ENCODE results near the gene TRMT1. TPM values are rescaled to one million over a fixed set of nuclear protein-coding genes. Genes with fewer than 3 reads are reported as not detected.
A peak's percentile ranks its signal among the peaks of the same experiment; 100 is the strongest.

Gene TRMT1
- total RNA-seq, 1 donor from 2014 or later, result 3.9 TPM

- peak; percentile 93 for DNase-seq (ENCODE audit: low spot score)
Measured at GRCh38 chr19:13127051-13127450, 10.5 kb upstream of the TRMT1 start.

GRCh38 chr19:13122980-13123957, 6.7 kb upstream of the TRMT1 start:
- DNase-seq (ENCODE audit: low spot score), result no peak

- no peak for DNase-seq (ENCODE audit: low spot score)
Measured at GRCh38 chr19:13122275-13122878, 5.8 kb upstream of the TRMT1 start.

- DNase-seq (ENCODE audit: low spot score), result no peak
Measured at GRCh38 chr19:13121551-13122274, 5.2 kb upstream of the TRMT1 start.

GRCh38 chr19:13120817-13121216, 4.3 kb upstream of the TRMT1 start:
- no peak for DNase-seq (ENCODE audit: low spot score)

GRCh38 chr19:13120031-13120430, 3.5 kb upstream of the TRMT1 start:
- DNase-seq (ENCODE audit: low spot score), result no peak

GRCh38 chr19:13119627-13120026, 3.1 kb upstream of the TRMT1 start:
- DNase-seq (ENCODE audit: low spot score), result no peak

- DNase-seq (ENCODE audit: low spot score), result no peak
Measured at GRCh38 chr19:13118424-13119193, 2.1 kb upstream of the TRMT1 start.

GRCh38 chr19:13117772-13118423, 1.4 kb upstream of the TRMT1 start, which contains the start of gene NACC1:
Gene NACC1, plus strand, starts transcription at chr19:13118264. Its CDS starts 16,944 bp downstream, at chr19:13135208.
- DNase-seq (ENCODE audit: low spot score), result peak; percentile 92

- DNase-seq (ENCODE audit: low spot score), result no peak
Measured at GRCh38 chr19:13117176-13117771, 734 bp upstream of the TRMT1 start.

- no peak for DNase-seq (ENCODE audit: low spot score)
Measured at GRCh38 chr19:13115936-13116281, 631 bp downstream of the TRMT1 start.

GRCh38 chr19:13112555-13112954, 4.0 kb downstream of the TRMT1 start:
- no peak for DNase-seq (ENCODE audit: low spot score)

GRCh38 chr19:13110099-13110610, 6.4 kb downstream of the TRMT1 start:
- no peak for DNase-seq (ENCODE audit: low spot score)

GRCh38 chr19:13109361-13110098, 7.0 kb downstream of the TRMT1 start:
- DNase-seq (ENCODE audit: low spot score), result no peak

GRCh38 chr19:13104848-13105711, 11.5 kb downstream of the TRMT1 start:
- no peak for DNase-seq (ENCODE audit: low spot score)

- no peak for DNase-seq (ENCODE audit: low spot score)
Measured at GRCh38 chr19:13104360-13104847, 12.1 kb downstream of the TRMT1 start.

- no peak for DNase-seq (ENCODE audit: low spot score)
Measured at GRCh38 chr19:13103581-13104359, 12.8 kb downstream of the TRMT1 start.
